Measurements from ENCODE around the gene ADGRA3. TPM values are rescaled to one million over a fixed set of nuclear protein-coding genes. Genes with fewer than 3 reads are reported as not detected.

The ADGRA3 gene
- total RNA-seq, 5 donors from 2014 or later (not counting 1 experiment from before 2014, with no cell fraction given): 0.59 to 3.6 (median 1.8) TPM

DNA sequence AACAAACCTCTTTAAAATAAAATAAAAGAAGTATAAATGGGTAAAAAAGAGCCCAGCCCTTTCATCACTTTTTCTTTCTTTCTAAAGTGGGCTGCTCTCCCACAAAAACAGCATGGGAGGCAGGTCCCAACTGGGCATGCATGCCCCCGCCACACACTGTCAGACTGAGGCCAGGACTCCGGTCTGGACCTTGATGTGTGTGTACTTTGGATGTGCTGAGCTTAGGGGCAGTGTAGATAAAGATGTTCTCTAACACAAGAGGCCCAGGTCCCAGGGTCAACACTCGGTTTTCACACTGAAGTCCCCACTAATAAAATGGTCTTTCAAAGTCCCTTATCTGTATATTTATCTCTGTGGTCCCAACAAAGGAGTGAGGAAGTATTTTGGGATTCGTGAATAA is 44.4 kb downstream of the ADGRA3 start:
- H3K27me3 ChIP-seq (replicated peaks in 1 of 2; ENCODE audit: control insufficient read depth in 2 of 2, extremely low read depth in 1 of 2, insufficient read depth in 2 of 2, low read length in 1 of 2): no peaks in the 10 kb centered on the region
- H3K36me3 ChIP-seq (ENCODE audit: control insufficient read depth in 2 of 2, extremely low read depth in 1 of 2, insufficient read depth in 1 of 2, low read length in 1 of 2): no peaks in the 10 kb centered on the region
- H3K27ac ChIP-seq (ENCODE audit: low read length): no peak overlapping the region
- H3K4me3 ChIP-seq (ENCODE audit: control insufficient read depth in 1 of 2, extremely low read depth in 1 of 2, low read length in 1 of 2): no peak overlapping the region
- H3K9me3 ChIP-seq: no peaks in the 10 kb centered on the region
- no CpG with 5 or more reads among the region's 4 CpGs for WGBS (ENCODE audit: insufficient coverage)
- H3K4me1 Mint-ChIP-seq: no peaks in the 10 kb centered on the region
- H3K27ac Mint-ChIP-seq: no peak overlapping the region
- no peak for DNase-seq
- POLR2A ChIA-PET: no interaction called here
- no peaks in the 10 kb centered on the region for H3K36me3 Mint-ChIP-seq
- H3K27me3 Mint-ChIP-seq: no peaks in the 10 kb centered on the region
- ATAC-seq (replicated peaks in 1 of 4): no peak
- H3K4me1 ChIP-seq (ENCODE audit: control insufficient read depth in 1 of 2, extremely low read depth in 1 of 2, insufficient read depth in 2 of 2, low read length in 2 of 2): no peaks in the 10 kb centered on the region
- CTCF ChIA-PET: no interaction called here
- H3K4me3 Mint-ChIP-seq: no peak overlapping the region
- no peaks in the 10 kb centered on the region for H3K9me3 Mint-ChIP-seq

DNA sequence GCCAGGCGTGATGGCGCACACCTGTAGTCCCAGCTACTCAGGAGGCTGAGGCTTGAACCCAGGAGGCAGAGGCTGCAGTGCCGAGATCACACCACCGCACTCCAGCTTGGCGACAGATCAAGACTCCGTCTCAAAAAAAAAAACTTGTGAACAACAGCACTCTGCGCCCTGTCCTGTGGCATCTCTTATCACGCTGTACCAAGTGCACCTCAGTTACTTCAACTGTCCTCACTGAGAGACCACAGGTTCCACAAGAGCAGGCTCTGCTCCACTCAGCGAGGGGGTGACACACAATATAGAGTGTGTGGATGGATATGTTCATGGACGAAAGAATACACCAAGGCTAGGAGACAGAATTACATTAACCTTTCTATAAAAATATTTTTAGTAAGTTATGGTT is 49.3 kb downstream of the ADGRA3 start:
- ChIA-PET CTCF (no interaction called here), POLR2A (no interaction called here)
- no peak overlapping the region for H3K4me3 ChIP-seq (ENCODE audit: control insufficient read depth in 1 of 2, extremely low read depth in 1 of 2, low read length in 1 of 2)
- Mint-ChIP-seq H3K9me3 (peaks cover 0 to 4% (median 0%) of the 10 kb centered on the region in 3 donors), H3K27ac (no peak overlapping the region), H3K4me1 (peaks cover 0 to 2% (median 0%) of the 10 kb centered on the region in 3 donors), H3K36me3 (no peaks in the 10 kb centered on the region), H3K4me3 (no peak overlapping the region), H3K27me3 (no peaks in the 10 kb centered on the region)
- 95% methylated on average over 6 of the region's 10 CpGs for WGBS (ENCODE audit: insufficient coverage)
- DNase-seq (no peak), ATAC-seq (replicated peaks in 1 of 4) (no peak)
- H3K27ac ChIP-seq (ENCODE audit: low read length): no peak overlapping the region
- no peaks in the 10 kb centered on the region for H3K9me3 ChIP-seq
- H3K36me3 ChIP-seq (ENCODE audit: control insufficient read depth in 2 of 2, extremely low read depth in 1 of 2, insufficient read depth in 1 of 2, low read length in 1 of 2): peaks cover 0 to 4% of the 10 kb centered on the region in 2 donors
- no peaks in the 10 kb centered on the region for H3K27me3 ChIP-seq (replicated peaks in 1 of 2; ENCODE audit: control insufficient read depth in 2 of 2, extremely low read depth in 1 of 2, insufficient read depth in 2 of 2, low read length in 1 of 2)
- H3K4me1 ChIP-seq (ENCODE audit: control insufficient read depth in 1 of 2, extremely low read depth in 1 of 2, insufficient read depth in 2 of 2, low read length in 2 of 2): no peaks in the 10 kb centered on the region

GRCh38 chr4:22465996-22466395 is 49.9 kb downstream of the ADGRA3 start:
- no peaks in the 10 kb centered on the region for H3K27me3 ChIP-seq (replicated peaks in 1 of 2; ENCODE audit: control insufficient read depth in 2 of 2, extremely low read depth in 1 of 2, insufficient read depth in 2 of 2, low read length in 1 of 2)
- 48% methylated on average over 4 of the region's 5 CpGs for WGBS (ENCODE audit: insufficient coverage)
- no peak overlapping the region for H3K27ac ChIP-seq (ENCODE audit: low read length)
- Mint-ChIP-seq H3K9me3 (peaks cover 0 to 4% (median 0%) of the 10 kb centered on the region in 3 donors), H3K4me3 (no peak overlapping the region), H3K4me1 (peaks cover 0 to 2% (median 0%) of the 10 kb centered on the region in 3 donors), H3K36me3 (no peaks in the 10 kb centered on the region), H3K27me3 (no peaks in the 10 kb centered on the region), H3K27ac (no peak overlapping the region)
- no peak for DNase-seq
- no peaks in the 10 kb centered on the region for H3K9me3 ChIP-seq
- H3K4me1 ChIP-seq (ENCODE audit: control insufficient read depth in 1 of 2, extremely low read depth in 1 of 2, insufficient read depth in 2 of 2, low read length in 2 of 2): no peaks in the 10 kb centered on the region
- ATAC-seq (replicated peaks in 1 of 4): no peak
- H3K36me3 ChIP-seq (ENCODE audit: control insufficient read depth in 2 of 2, extremely low read depth in 1 of 2, insufficient read depth in 1 of 2, low read length in 1 of 2): peaks cover 0 to 4% of the 10 kb centered on the region in 2 donors
- CTCF ChIA-PET: no interaction called here
- POLR2A ChIA-PET: no interaction called here
- no peak overlapping the region for H3K4me3 ChIP-seq (ENCODE audit: control insufficient read depth in 1 of 2, extremely low read depth in 1 of 2, low read length in 1 of 2)

GRCh38 chr4:22465349-22465748 is 50.5 kb downstream of the ADGRA3 start:
- WGBS (ENCODE audit: insufficient coverage): 76% methylated on average over 2 of the region's 4 CpGs
- H3K36me3 Mint-ChIP-seq: no peaks in the 10 kb centered on the region
- no peak overlapping the region for H3K27ac Mint-ChIP-seq
- Histone ChIP-seq H3K27me3 (replicated peaks in 1 of 2; ENCODE audit: control insufficient read depth in 2 of 2, extremely low read depth in 1 of 2, insufficient read depth in 2 of 2, low read length in 1 of 2) (no peaks in the 10 kb centered on the region), H3K27ac (ENCODE audit: low read length) (no peak overlapping the region), H3K4me1 (ENCODE audit: control insufficient read depth in 1 of 2, extremely low read depth in 1 of 2, insufficient read depth in 2 of 2, low read length in 2 of 2) (no peaks in the 10 kb centered on the region), H3K36me3 (ENCODE audit: control insufficient read depth in 2 of 2, extremely low read depth in 1 of 2, insufficient read depth in 1 of 2, low read length in 1 of 2) (peaks cover 0 to 4% of the 10 kb centered on the region in 2 donors), H3K4me3 (ENCODE audit: control insufficient read depth in 1 of 2, extremely low read depth in 1 of 2, low read length in 1 of 2) (no peak overlapping the region), H3K9me3 (no peaks in the 10 kb centered on the region)
- ChIA-PET POLR2A (no interaction called here), CTCF (no interaction called here)
- H3K9me3 Mint-ChIP-seq: peaks cover 0 to 4% (median 0%) of the 10 kb centered on the region in 3 donors
- H3K4me3 Mint-ChIP-seq: no peak overlapping the region
- H3K27me3 Mint-ChIP-seq: no peaks in the 10 kb centered on the region
- H3K4me1 Mint-ChIP-seq: peaks cover 0 to 2% (median 0%) of the 10 kb centered on the region in 3 donors
- no peak for ATAC-seq (replicated peaks in 1 of 4)
- no peak for DNase-seq

DNA sequence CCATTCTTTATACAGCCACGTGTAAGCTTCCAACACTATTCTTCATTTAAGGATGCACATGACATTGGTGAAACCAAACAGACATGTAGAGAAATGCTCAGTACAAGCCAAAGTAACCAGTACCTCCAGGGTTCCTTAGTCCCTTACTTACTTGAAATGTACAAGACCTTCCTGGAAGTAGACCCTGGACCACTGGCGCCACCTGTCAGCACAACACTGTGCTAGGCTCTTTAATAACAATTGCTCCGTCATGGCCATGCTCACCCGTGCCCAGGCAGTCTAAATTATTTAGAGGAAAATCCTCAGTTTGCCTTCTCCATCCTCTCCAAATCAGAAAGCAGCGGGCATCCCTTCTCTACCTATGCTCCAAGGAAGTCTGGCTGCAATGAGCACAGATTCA is 52.7 kb downstream of the ADGRA3 start:
- no peaks in the 10 kb centered on the region for H3K4me1 ChIP-seq (ENCODE audit: control insufficient read depth in 1 of 2, extremely low read depth in 1 of 2, insufficient read depth in 2 of 2, low read length in 2 of 2)
- H3K9me3 ChIP-seq: no peaks in the 10 kb centered on the region
- H3K27ac ChIP-seq (ENCODE audit: low read length): no peak overlapping the region
- H3K9me3 Mint-ChIP-seq: peaks cover 0 to 4% (median 0%) of the 10 kb centered on the region in 3 donors
- no peak for ATAC-seq (replicated peaks in 1 of 4)
- peaks cover 0 to 4% of the 10 kb centered on the region in 2 donors for H3K36me3 ChIP-seq (ENCODE audit: control insufficient read depth in 2 of 2, extremely low read depth in 1 of 2, insufficient read depth in 1 of 2, low read length in 1 of 2)
- peaks cover 0 to 7% (median 2%) of the 10 kb centered on the region in 3 donors for H3K4me1 Mint-ChIP-seq
- no peak overlapping the region for H3K4me3 ChIP-seq (ENCODE audit: control insufficient read depth in 1 of 2, extremely low read depth in 1 of 2, low read length in 1 of 2)
- CTCF ChIA-PET: interaction anchor here in 1 of 2 donors (0.9 kb wide), 1 partner anchor 9 kb away, joined by 5 read pairs; no protein-coding TSS in a partner anchor
- DNase-seq: peak in 1 of 35 experiments; percentile 7
- H3K4me3 Mint-ChIP-seq: no peak overlapping the region
- no peaks in the 10 kb centered on the region for H3K27me3 ChIP-seq (replicated peaks in 1 of 2; ENCODE audit: control insufficient read depth in 2 of 2, extremely low read depth in 1 of 2, insufficient read depth in 2 of 2, low read length in 1 of 2)
- POLR2A ChIA-PET: no interaction called here
- H3K27ac Mint-ChIP-seq: no peak overlapping the region
- 97% methylated on average over 5 of the region's 5 CpGs for WGBS (ENCODE audit: insufficient coverage)
- H3K36me3 Mint-ChIP-seq: no peaks in the 10 kb centered on the region
- no peaks in the 10 kb centered on the region for H3K27me3 Mint-ChIP-seq

GRCh38 chr4:22462688-22463087 is 53.2 kb downstream of the ADGRA3 start:
- H3K27ac Mint-ChIP-seq: no peak overlapping the region
- CTCF ChIA-PET: interaction anchor here in 1 of 2 donors (0.9 kb wide), 1 partner anchor 9 kb away, joined by 5 read pairs; no protein-coding TSS in a partner anchor
- no peaks in the 10 kb centered on the region for H3K36me3 Mint-ChIP-seq

DNA sequence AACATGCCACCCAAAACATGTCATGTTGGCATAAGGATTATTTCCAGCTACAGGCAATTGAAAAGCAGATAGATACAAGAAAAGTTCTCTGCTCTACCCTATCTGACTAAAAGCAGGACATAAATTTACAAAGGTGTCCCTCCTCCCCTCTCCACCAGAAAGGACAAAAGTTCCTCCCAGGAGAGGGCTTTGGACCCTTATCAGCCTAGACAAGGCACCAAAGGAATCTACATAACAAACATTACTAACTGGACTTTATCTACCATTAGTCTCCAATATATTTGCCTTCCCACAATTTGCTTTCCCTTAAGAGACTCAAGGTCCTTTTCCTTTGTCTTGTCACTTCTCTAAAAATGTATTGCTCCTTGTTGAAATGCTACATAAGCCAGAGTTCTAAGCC is 55.6 kb downstream of the ADGRA3 start:
- no peaks in the 10 kb centered on the region for H3K27me3 Mint-ChIP-seq
- no peaks in the 10 kb centered on the region for H3K36me3 Mint-ChIP-seq
- H3K4me3 ChIP-seq (ENCODE audit: control insufficient read depth in 1 of 2, extremely low read depth in 1 of 2, low read length in 1 of 2): no peak overlapping the region
- peaks cover 0 to 7% (median 2%) of the 10 kb centered on the region in 3 donors for H3K4me1 Mint-ChIP-seq
- H3K27ac ChIP-seq (ENCODE audit: low read length): no peak overlapping the region
- no peaks in the 10 kb centered on the region for H3K4me1 ChIP-seq (ENCODE audit: control insufficient read depth in 1 of 2, extremely low read depth in 1 of 2, insufficient read depth in 2 of 2, low read length in 2 of 2)
- no peaks in the 10 kb centered on the region for H3K36me3 ChIP-seq (ENCODE audit: control insufficient read depth in 2 of 2, extremely low read depth in 1 of 2, insufficient read depth in 1 of 2, low read length in 1 of 2)
- ChIA-PET POLR2A (no interaction called here), CTCF (no interaction called here)
- no peak for ATAC-seq (replicated peaks in 1 of 4)
- H3K4me3 Mint-ChIP-seq: no peak overlapping the region
- H3K27ac Mint-ChIP-seq: no peak overlapping the region
- no peaks in the 10 kb centered on the region for H3K9me3 ChIP-seq
- H3K9me3 Mint-ChIP-seq: no peaks in the 10 kb centered on the region
- H3K27me3 ChIP-seq (replicated peaks in 1 of 2; ENCODE audit: control insufficient read depth in 2 of 2, extremely low read depth in 1 of 2, insufficient read depth in 2 of 2, low read length in 1 of 2): no peaks in the 10 kb centered on the region
- no peak for DNase-seq

More at GRCh38 chr4:22462688-22463087, 53.2 kb downstream of the ADGRA3 start:
- no peak overlapping the region for H3K4me3 Mint-ChIP-seq
- Histone ChIP-seq H3K4me1 (ENCODE audit: control insufficient read depth in 1 of 2, extremely low read depth in 1 of 2, insufficient read depth in 2 of 2, low read length in 2 of 2) (no peaks in the 10 kb centered on the region), H3K4me3 (ENCODE audit: control insufficient read depth in 1 of 2, extremely low read depth in 1 of 2, low read length in 1 of 2) (no peak overlapping the region), H3K27ac (ENCODE audit: low read length) (no peak overlapping the region), H3K36me3 (ENCODE audit: control insufficient read depth in 2 of 2, extremely low read depth in 1 of 2, insufficient read depth in 1 of 2, low read length in 1 of 2) (peaks cover 0 to 4% of the 10 kb centered on the region in 2 donors), H3K9me3 (no peaks in the 10 kb centered on the region), H3K27me3 (replicated peaks in 1 of 2; ENCODE audit: control insufficient read depth in 2 of 2, extremely low read depth in 1 of 2, insufficient read depth in 2 of 2, low read length in 1 of 2) (no peaks in the 10 kb centered on the region)
- 79% methylated on average over 3 of the region's 3 CpGs for WGBS (ENCODE audit: insufficient coverage)
- POLR2A ChIA-PET: no interaction called here
- ATAC-seq (replicated peaks in 1 of 4) (no peak), DNase-seq (no peak)
- peaks cover 0 to 7% (median 2%) of the 10 kb centered on the region in 3 donors for H3K4me1 Mint-ChIP-seq
- H3K9me3 Mint-ChIP-seq: peaks cover 0 to 4% (median 0%) of the 10 kb centered on the region in 3 donors
- H3K27me3 Mint-ChIP-seq: no peaks in the 10 kb centered on the region

Measured in T-cell (primary cell).